HG03095 (cell line): Measurements from ENCODE around the gene PTGIS.

Source experiments
- ATAC-seq: cut with Tn5 transposase; IDR thresholded peaks from one replicate; pipeline ENCODE4 v1.9.1; 2021; ENCODE audit warnings: moderate library complexity; ENCODE audit not compliant: unreplicated experiment

Gene PTGIS

GRCh38 chr20:49503176-49503575 is 64.8 kb downstream of the PTGIS start:
- no peak for ATAC-seq

- no peak for ATAC-seq
Observed at GRCh38 chr20:49501917-49502316, 66.0 kb downstream of the PTGIS start.

DNA sequence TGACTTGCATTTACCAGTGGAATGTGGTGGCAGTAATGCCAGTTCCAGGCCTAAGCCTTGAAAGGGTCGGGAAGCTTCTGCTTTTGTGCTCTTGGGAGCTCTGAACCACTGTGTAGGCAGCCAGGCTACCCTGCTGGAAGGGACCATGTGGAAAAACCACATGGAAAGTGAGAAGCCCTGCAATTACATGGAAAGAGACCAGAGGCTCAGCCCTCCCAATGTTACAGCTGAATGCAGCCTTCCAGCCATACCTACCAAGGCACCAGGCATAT is 70.6 kb downstream of the PTGIS start:
- no peak for ATAC-seq

DNA sequence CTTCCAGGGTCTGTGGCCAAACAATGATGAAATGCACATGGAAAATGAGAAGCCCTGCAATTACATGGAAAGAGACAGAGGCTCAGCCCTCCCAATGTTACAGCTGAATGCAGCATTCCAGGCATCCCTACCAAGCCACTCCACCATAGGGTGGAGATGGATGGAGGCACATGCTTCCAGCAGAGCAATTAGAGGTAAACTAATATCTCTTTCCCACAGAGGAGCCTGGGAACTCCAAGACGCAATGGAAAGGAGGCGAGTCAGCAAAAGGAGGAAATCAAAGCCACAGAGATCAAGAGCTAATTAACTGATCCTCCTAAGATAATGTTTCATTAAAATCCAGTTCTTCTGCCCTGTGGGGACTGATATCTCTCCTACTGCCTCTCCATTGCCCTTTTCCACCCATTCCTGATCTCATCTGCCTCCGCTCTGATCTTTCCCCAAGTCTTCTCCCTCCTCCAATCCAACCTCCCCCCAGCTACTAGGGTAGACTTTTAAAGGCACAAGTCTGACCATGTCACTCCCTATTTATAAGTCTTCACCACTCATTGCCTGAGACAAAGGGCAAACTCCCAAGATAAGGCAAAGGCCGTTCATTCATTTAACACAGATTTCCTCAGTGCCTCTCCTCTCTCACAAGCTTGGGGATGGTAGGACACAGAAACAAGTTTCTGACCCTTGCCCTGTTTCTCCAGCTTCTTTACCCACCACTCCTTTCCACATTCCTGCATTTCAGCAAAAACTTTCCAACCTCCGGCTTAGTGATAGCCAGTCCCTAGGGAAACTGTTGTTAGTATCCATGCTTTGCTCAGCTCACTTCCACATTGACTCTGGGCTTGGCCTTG is 71.2 kb downstream of the PTGIS start:
- ATAC-seq: no peak

GRCh38 chr20:49496043-49496442 is 71.9 kb downstream of the PTGIS start:
- no peak for ATAC-seq

DNA sequence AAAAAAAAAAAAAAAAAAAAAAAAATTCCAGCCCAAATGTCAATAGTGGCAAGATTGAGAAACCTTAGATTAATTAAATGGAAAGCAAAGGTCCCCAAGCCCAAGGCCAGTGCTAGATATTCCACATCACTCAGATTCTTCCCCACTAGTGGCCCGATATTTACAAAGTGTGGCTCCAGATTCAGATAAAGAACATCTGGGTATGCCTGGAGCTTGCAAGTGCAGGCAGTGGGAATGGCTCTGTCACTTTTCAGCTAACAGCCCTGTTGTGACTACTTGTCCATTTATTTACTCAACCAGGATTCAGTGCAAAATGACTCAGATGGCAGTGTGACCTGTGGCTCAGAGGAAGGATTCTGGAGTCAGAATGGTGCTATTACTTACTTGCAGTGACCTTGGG is 77.2 kb downstream of the PTGIS start:
- no peak for ATAC-seq

DNA sequence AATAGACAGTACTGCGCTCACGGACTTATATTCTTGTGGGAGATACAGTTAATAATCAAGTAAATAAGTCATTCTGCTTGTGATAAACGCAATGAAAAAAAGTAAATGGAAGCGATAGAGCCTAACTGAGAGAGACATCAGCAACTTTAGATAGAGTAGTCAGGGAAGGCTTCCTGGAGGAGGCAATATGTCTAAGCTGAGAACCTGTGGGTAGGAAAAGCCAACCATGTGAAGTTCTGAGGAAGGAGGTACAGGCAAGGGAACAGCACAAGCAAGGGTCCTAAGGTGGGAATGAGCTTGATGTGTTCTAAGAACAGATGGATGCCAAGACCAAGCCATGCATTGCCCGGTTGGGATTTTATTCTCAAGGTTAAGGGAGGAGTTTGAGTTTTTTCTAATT is 78.2 kb downstream of the PTGIS start:
- ATAC-seq: no peak

DNA sequence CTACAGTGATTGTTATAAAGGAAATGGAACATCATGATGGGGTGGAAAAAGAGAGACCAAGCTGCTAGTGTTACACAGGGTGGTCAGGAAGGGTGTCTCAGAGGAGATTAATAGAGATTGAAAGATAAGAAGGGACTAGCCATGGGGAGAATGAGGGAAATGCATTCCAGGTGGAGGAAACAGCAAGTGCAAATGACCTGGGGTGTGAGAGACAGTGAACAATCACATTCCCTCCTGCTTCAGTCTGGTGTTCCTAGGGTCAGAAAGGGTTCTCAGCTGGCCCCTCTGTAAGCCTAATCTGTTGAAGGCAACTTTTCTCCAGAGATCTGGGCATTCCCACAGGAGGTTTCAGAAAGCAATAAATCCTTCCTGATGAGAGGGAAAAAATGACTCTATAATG is 81.9 kb downstream of the PTGIS start:
- ATAC-seq: no peak

GRCh38 chr20:49485563-49485962 is 82.4 kb downstream of the PTGIS start:
- no peak for ATAC-seq

DNA sequence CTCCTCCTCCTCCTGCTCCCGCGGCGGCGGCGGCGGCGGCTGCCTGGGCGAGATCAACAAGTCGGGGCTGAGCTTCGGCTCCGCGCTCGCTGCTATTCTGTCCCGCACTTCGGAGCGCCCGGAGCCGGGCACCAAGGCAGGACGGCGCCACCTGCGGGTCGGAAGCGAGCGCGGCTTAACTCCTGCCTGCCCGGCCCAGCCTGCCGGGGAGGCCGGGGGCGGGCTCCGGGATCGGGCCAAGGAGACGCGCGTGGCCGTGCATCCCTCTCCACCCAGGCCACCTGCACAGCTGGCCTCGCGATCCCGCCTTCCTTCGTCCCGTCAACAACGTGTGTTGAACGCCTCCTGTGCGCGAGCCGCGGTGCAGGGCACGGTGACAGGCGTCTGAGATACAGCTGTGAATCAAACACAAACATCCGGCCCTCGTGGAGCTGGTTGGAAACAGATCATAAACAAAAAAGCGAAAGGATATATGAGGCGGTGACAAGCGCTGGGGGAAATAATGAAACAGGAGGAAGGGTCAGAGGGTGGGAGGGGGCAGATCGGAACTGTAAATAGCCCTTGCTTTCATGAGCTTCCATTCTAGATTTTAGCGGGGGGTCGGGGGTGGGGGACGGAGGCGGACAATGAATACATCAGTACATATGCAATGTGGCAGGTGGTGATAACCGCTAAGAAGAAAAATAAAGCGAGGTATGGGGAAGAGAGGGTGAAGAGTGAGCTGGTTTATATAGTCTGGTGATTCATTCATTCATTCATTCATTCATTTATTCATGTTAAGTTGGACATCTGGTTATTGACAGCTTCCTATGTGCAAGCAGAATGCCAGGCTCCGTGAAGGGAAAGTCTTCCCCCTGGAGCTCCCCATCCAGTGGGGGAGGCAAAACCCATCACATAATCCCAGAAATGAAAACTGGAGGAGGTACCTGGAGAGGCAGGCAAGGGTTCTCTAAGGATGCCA is 83.5 kb downstream of the PTGIS start:
- ATAC-seq: no peak

DNA sequence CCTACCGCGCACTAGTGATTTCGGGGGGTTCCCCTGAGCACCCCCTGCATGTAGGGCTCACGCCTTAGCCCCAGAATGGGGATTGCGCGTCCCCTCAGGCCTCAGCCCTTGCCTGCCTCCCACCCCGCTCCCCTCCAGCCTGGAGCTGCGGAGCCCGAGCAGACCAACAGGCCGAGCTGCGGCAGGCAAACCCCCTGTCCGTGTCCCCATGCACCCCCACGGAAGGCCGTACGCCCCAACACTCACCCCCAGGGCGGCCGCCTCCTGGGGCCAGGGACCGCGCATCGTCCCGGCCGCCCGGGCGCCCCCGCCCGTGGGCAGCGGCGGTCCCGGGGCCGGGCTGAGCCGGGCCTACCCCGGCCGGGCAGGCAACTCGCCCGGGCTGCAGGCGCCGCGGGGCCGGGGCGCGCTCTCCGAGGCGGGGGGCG is 84.2 kb downstream of the PTGIS start:
- no peak for ATAC-seq

DNA sequence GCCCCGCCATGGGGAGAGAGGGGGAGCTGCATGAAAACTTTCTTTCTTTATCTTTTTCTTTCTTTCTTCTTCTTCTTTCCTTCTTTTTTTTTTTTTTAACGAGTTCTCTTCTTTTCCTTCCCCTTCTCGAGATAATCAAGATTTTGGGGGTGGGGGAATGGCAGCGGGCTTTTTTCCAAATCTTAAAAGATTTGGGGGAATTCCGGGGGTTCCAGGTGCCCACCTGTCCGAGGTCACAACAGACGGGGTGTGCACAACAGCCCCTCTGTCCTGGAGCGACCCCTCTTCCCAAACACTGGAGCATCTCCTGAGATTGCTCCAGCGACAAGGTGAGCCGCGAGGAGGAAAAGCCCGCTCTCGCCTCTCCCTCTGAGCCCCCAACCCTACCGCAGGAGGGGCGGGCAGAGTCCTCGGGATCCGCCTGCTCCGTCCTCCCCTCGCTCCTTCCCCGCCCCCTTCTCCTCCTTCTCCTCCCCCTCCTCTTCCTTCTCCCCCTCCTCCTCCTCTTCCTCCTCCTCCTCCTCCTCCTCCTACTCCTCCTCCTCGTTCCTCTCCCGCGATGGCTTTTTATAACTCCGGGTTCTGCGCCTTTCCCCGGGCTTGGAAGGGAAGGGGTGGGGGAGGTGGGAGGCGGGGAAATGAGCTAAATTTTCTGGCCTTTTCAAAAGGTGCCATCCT is 84.8 kb downstream of the PTGIS start:
- no peak for ATAC-seq

GRCh38 chr20:49482621-49483017 is 85.3 kb downstream of the PTGIS start, which contains the start of gene KCNB1:
Gene KCNB1, minus strand, starts transcription at chr20:49482668. Its CDS starts 188 bp downstream, at chr20:49482480.
- no peak for ATAC-seq

- no peak for ATAC-seq
Observed at GRCh38 chr20:49482173-49482572, 85.8 kb downstream of the PTGIS start.

GRCh38 chr20:49481116-49481515 is 86.8 kb downstream of the PTGIS start:
- no peak for ATAC-seq

DNA sequence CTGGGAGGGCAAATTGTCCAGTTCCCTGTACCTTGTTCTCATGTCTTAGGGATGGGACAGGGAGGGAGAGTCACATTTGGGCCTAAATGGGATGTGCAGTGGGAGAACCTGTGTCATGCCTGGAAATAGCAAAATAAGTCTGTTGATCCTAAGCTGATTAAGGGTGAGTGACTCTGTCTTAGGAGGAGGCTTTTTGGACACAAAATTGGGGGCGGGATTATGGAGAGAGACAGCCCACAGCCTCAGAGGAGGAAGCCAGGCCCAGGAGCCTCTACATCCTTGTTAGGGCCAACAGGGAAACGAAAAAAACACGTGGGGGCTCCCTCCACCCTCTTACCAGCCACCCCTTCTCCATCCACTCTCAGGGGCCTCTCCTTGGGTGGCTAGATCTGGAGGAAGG is 87.7 kb downstream of the PTGIS start:
- ATAC-seq: no peak

DNA sequence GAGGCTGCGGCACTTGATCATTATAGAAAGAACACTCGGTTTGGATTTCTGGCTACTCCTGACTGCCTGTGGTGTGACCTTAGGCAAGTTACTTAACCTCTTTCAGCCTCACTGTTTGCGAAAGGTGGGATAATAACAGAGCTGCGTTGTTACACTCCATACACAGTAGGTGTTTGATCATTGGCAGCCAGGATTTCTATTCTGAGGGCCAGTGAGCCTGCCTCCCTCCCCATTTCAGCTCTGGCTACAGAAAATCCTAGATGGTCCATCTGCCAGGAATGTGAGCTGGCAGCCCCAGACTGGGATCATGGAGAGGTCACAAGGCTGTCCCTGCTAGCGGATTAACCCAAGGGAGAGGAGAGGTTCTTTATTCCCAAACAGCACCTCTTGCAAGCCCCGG is 88.2 kb downstream of the PTGIS start:
- no peak for ATAC-seq

DNA sequence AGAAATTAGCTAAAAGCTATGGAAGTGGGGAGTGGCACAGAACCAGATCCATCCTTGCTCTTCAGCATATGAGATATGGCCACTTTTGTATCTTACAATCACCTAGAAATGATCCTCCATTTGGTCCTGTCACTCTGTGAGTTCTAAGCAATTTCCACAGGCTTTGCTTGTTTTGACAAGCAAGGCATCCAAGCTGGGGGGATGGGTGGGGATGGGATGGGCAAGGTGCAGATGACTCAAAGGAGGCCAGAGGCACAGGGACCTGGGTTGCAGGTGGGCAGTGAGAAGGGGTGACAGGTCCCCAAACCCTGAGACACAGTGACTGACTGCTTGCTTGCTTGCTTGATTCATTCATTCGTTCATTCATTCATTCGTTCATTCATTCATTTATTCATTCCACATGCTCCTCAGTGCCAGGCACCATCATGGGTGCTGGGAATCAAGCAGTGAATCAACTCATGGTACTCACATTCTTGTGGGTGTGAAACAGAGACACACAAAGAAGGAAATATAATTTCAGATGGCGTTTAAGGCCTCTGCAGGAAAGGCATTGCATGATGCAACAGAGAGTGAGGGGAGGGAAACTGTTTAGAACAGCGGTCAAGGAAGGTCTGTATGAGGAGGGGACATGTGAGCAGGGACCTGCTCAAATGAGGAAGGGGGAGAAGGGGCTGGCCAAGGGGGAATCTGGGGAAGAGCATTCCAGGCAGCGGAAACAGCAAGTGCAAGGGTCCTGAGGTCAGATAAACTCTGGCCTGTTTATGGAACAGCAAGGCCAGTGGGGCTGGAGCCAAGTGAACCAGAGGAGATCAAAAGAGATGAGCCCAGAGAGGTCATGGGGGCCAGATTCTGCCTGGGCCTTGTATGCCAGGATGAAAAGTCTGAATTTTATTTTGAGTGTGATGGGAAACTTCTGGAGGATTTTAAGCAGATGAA is 88.9 kb downstream of the PTGIS start:
- ATAC-seq: no peak

DNA sequence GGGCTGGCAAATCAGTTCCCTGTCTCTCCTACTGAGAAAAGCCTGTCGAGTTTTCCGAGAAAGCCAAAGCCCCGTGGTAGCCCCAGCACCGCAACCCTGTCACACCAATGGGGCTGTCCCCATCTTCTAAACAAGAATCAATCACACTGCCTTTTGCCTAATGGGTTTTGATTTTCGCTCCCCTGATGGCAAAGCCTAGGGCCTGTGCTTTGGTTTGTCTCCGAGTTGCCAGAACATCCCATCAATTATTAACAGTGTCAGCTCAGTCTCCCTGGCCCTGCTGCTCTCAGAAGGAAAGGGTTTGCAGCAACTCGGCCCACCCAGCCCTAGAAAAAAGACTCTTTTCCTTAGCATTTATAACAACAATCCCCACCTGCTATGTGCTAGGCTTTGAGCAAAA is 89.7 kb downstream of the PTGIS start:
- no peak for ATAC-seq

GRCh38 chr20:49477200-49477599 is 90.7 kb downstream of the PTGIS start:
- ATAC-seq: no peak

GRCh38 chr20:49476016-49476355 is 92.0 kb downstream of the PTGIS start:
- no peak for ATAC-seq
